HEK293 (cell line): ENCODE data around the gene EPM2A.

Experiments
- CTCF ChIA-PET: fragments of 350-600 bp; formaldehyde crosslinking; extraction: SDS; loops from one replicate; lab custom pipeline; 2021; ENCODE audit warnings: antibody characterized with exemption; lab: Yijun Ruan, JAX
- POLR2A ChIA-PET: fragments of 300-600 bp; formaldehyde crosslinking; extraction: SDS; loops from one replicate; lab custom pipeline; 2020; ENCODE audit warnings: antibody characterized with exemption, inconsistent platforms; lab: Yijun Ruan, JAX
- H3K27ac ChIP-seq: fragments of 200-500 bp; sonication (Bioruptor generic); 2 replicates; pipeline ENCODE4 v1.5.1; 2014; ENCODE audit warnings: low read depth, low read length, control low read depth, inconsistent platforms; ENCODE audit errors: extremely low read depth
- H3K36me3 ChIP-seq, 2 experiments: fragments of 200-500 bp in 1 of 2; sonication (Bioruptor generic) in 1 of 2; 1 replicate in 1 of 2; 2 replicates in 1 of 2; pipeline ENCODE4 v1.5.1; 2014 to 2017; ENCODE audit warnings: inconsistent platforms in 2 of 2, low read length in 2 of 2; ENCODE audit not compliant: control insufficient read depth in 2 of 2, insufficient read depth in 1 of 2
- H3K4me1 ChIP-seq: fragments of 200-500 bp; sonication (Bioruptor generic); 2 replicates; pipeline ENCODE4 v1.5.1; 2014; ENCODE audit warnings: mild to moderate bottlenecking, low read length, inconsistent platforms; ENCODE audit not compliant: control insufficient read depth, insufficient read depth
- H3K4me3 ChIP-seq: 2 replicates; pipeline ENCODE4 v1.5.1; 2011; ENCODE audit warnings: low read depth, mild to moderate bottlenecking, control low read depth, low read length, moderate library complexity
- H3K9me3 ChIP-seq: fragments of 200-500 bp; sonication (Bioruptor generic); 2 replicates; pipeline ENCODE4 v1.5.1; 2014; ENCODE audit warnings: low read depth, low read length, inconsistent platforms; ENCODE audit not compliant: control insufficient read depth, insufficient read depth
- EGR2 ChIP-seq: fragments of 450-650 bp; formaldehyde crosslinking; IDR thresholded peaks from 2 replicates; pipeline ENCODE4 v1.5.1; 2016; ENCODE audit warnings: low read depth, missing biosample characterization, missing genetic modification characterization
- GLI2 ChIP-seq: fragments of 450-650 bp; formaldehyde crosslinking; IDR thresholded peaks from 2 replicates; pipeline ENCODE4; 2017; ENCODE audit warnings: missing biosample characterization, missing genetic modification characterization, low read depth, borderline replicate concordance
- GLI4 ChIP-seq: fragments of 450-650 bp; formaldehyde crosslinking; IDR thresholded peaks from 2 replicates; pipeline ENCODE4 v1.5.1; 2016; ENCODE audit warnings: missing biosample characterization, missing genetic modification characterization
- OVOL3 ChIP-seq: fragments of 450-650 bp; formaldehyde crosslinking; IDR thresholded peaks from 2 replicates; pipeline ENCODE4 v1.5.1; 2016; ENCODE audit warnings: missing biosample characterization, missing genetic modification characterization
- PRDM1 ChIP-seq: fragments of 450-650 bp; formaldehyde crosslinking; IDR thresholded peaks from 2 replicates; pipeline ENCODE4; 2016; ENCODE audit warnings: missing biosample characterization, missing genetic modification characterization
- ZNF184 ChIP-seq: fragments of 450-650 bp; IDR thresholded peaks from 2 replicates; pipeline ENCODE4 v1.5.1; 2018; ENCODE audit warnings: missing biosample characterization, mild to moderate bottlenecking, missing genetic modification characterization
- ZNF24 ChIP-seq: fragments of 450-650 bp; formaldehyde crosslinking; IDR thresholded peaks from 2 replicates; pipeline ENCODE4 v1.5.1; 2016; ENCODE audit warnings: missing biosample characterization, missing genetic modification characterization
- ZNF248 ChIP-seq: fragments of 450-650 bp; formaldehyde crosslinking; IDR thresholded peaks from 2 replicates; pipeline ENCODE4 v1.5.1; 2017; ENCODE audit warnings: missing biosample characterization, missing genetic modification characterization
- ZNF354C ChIP-seq: fragments of 450-650 bp; formaldehyde crosslinking; IDR thresholded peaks from 2 replicates; pipeline ENCODE4 v1.5.1; 2016; ENCODE audit warnings: missing biosample characterization, missing genetic modification characterization, low read depth, borderline replicate concordance
- ZNF501 ChIP-seq: fragments of 450-650 bp; formaldehyde crosslinking; IDR thresholded peaks from 2 replicates; pipeline ENCODE4 v1.5.1; 2016; ENCODE audit warnings: missing biosample characterization, missing genetic modification characterization
- ZNF623 ChIP-seq: fragments of 450-650 bp; formaldehyde crosslinking; IDR thresholded peaks from 2 replicates; pipeline ENCODE4 v1.5.1; 2016; ENCODE audit warnings: missing biosample characterization, missing genetic modification characterization
- ZNF626 ChIP-seq: fragments of 450-650 bp; sonication (Bioruptor Pico); formaldehyde crosslinking; IDR thresholded peaks from 2 replicates; pipeline ENCODE4 v1.5.1; 2018; ENCODE audit warnings: missing biosample characterization, missing genetic modification characterization, inconsistent platforms
- ZNF670 ChIP-seq: fragments of 450-650 bp; formaldehyde crosslinking; IDR thresholded peaks from 2 replicates; pipeline ENCODE4 v1.5.1; 2016; ENCODE audit warnings: missing biosample characterization, missing genetic modification characterization, low read depth
- ZNF768 ChIP-seq: fragments of 450-650 bp; formaldehyde crosslinking; IDR thresholded peaks from 2 replicates; pipeline ENCODE4 v1.5.1; 2018; ENCODE audit warnings: missing biosample characterization, mild to moderate bottlenecking, missing genetic modification characterization
- ZNF776 ChIP-seq: fragments of 450-650 bp; formaldehyde crosslinking; IDR thresholded peaks from 2 replicates; pipeline ENCODE4 v1.5.0; 2017; ENCODE audit warnings: missing biosample characterization, missing genetic modification characterization, borderline replicate concordance
- TF ChIP-seq, protein P1 (sequence below): fragments of 450-650 bp; formaldehyde crosslinking; IDR thresholded peaks from 2 replicates; pipeline ENCODE4 v1.5.1; 2016; ENCODE audit warnings: missing biosample characterization, missing genetic modification characterization, borderline replicate concordance
- TF ChIP-seq, protein P2 (sequence below): fragments of 450-650 bp; IDR thresholded peaks from 2 replicates; pipeline ENCODE4 v1.5.1; 2018; ENCODE audit warnings: missing biosample characterization, missing genetic modification characterization
- TF ChIP-seq, protein P3 (sequence below): fragments of 450-650 bp; formaldehyde crosslinking; IDR thresholded peaks from 2 replicates; pipeline ENCODE4 v1.5.1; 2017; ENCODE audit warnings: missing biosample characterization, missing genetic modification characterization
- TF ChIP-seq, protein P4 (sequence below): fragments of 450-650 bp; formaldehyde crosslinking; IDR thresholded peaks from 2 replicates; pipeline ENCODE4 v1.5.1; 2016; ENCODE audit warnings: missing biosample characterization, missing genetic modification characterization
- TF ChIP-seq, protein P5 (sequence below): fragments of 450-650 bp; formaldehyde crosslinking; IDR thresholded peaks from 2 replicates; pipeline ENCODE4 v1.5.1; 2016; ENCODE audit warnings: missing biosample characterization, missing genetic modification characterization

EPM2A gene

DNA sequence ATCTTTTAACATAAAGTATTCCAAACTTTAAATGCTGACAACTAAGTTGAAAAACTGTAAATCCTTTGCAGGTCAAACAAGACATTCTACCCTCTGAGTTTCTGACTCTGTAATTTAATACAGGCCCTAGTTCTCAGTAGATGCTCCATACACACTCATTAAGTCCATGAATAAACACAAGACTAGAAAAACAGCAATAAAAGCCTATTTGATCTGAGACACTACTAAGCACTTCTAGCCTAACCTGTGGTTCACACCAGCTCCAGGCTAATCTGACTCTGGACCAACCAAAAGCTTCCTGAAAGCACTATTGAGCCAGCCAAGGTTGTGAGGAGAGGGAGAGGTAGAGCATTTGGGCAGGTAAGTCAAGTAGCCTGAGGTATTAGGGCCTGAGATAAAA, 103.9 kb downstream of the EPM2A start (continued):
- TF ChIP-seq PRDM1 (tag by site-specific recombination) (no peak), EGR2 (no peak), ZNF768 (tag by site-specific recombination) (no peak), ZNF24 (no peak), GLI2 (tag by site-specific recombination) (no peak), ZNF501 (no peak), OVOL3 (tag by site-specific recombination) (no peak), ZNF354C (tag by site-specific recombination) (no peak), ZNF184 (no peak), ZNF623 (tag by site-specific recombination) (no peak), ZNF626 (tag by site-specific recombination) (no peak), ZNF776 (tag by site-specific recombination) (no peak)
- TF ChIP-seq, protein P1, sequence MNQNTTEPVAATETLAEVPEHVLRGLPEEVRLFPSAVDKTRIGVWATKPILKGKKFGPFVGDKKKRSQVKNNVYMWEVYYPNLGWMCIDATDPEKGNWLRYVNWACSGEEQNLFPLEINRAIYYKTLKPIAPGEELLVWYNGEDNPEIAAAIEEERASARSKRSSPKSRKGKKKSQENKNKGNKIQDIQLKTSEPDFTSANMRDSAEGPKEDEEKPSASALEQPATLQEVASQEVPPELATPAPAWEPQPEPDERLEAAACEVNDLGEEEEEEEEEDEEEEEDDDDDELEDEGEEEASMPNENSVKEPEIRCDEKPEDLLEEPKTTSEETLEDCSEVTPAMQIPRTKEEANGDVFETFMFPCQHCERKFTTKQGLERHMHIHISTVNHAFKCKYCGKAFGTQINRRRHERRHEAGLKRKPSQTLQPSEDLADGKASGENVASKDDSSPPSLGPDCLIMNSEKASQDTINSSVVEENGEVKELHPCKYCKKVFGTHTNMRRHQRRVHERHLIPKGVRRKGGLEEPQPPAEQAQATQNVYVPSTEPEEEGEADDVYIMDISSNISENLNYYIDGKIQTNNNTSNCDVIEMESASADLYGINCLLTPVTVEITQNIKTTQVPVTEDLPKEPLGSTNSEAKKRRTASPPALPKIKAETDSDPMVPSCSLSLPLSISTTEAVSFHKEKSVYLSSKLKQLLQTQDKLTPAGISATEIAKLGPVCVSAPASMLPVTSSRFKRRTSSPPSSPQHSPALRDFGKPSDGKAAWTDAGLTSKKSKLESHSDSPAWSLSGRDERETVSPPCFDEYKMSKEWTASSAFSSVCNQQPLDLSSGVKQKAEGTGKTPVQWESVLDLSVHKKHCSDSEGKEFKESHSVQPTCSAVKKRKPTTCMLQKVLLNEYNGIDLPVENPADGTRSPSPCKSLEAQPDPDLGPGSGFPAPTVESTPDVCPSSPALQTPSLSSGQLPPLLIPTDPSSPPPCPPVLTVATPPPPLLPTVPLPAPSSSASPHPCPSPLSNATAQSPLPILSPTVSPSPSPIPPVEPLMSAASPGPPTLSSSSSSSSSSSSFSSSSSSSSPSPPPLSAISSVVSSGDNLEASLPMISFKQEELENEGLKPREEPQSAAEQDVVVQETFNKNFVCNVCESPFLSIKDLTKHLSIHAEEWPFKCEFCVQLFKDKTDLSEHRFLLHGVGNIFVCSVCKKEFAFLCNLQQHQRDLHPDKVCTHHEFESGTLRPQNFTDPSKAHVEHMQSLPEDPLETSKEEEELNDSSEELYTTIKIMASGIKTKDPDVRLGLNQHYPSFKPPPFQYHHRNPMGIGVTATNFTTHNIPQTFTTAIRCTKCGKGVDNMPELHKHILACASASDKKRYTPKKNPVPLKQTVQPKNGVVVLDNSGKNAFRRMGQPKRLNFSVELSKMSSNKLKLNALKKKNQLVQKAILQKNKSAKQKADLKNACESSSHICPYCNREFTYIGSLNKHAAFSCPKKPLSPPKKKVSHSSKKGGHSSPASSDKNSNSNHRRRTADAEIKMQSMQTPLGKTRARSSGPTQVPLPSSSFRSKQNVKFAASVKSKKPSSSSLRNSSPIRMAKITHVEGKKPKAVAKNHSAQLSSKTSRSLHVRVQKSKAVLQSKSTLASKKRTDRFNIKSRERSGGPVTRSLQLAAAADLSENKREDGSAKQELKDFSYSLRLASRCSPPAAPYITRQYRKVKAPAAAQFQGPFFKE (tag by site-specific recombination) = no peak
- TF ChIP-seq, protein P2, sequence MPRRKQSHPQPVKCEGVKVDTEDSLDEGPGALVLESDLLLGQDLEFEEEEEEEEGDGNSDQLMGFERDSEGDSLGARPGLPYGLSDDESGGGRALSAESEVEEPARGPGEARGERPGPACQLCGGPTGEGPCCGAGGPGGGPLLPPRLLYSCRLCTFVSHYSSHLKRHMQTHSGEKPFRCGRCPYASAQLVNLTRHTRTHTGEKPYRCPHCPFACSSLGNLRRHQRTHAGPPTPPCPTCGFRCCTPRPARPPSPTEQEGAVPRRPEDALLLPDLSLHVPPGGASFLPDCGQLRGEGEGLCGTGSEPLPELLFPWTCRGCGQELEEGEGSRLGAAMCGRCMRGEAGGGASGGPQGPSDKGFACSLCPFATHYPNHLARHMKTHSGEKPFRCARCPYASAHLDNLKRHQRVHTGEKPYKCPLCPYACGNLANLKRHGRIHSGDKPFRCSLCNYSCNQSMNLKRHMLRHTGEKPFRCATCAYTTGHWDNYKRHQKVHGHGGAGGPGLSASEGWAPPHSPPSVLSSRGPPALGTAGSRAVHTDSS (tag by site-specific recombination) = no peak
- TF ChIP-seq, protein P3, sequence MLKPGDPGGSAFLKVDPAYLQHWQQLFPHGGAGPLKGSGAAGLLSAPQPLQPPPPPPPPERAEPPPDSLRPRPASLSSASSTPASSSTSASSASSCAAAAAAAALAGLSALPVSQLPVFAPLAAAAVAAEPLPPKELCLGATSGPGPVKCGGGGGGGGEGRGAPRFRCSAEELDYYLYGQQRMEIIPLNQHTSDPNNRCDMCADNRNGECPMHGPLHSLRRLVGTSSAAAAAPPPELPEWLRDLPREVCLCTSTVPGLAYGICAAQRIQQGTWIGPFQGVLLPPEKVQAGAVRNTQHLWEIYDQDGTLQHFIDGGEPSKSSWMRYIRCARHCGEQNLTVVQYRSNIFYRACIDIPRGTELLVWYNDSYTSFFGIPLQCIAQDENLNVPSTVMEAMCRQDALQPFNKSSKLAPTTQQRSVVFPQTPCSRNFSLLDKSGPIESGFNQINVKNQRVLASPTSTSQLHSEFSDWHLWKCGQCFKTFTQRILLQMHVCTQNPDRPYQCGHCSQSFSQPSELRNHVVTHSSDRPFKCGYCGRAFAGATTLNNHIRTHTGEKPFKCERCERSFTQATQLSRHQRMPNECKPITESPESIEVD (tag by site-specific recombination) = peak; percentile 61

DNA sequence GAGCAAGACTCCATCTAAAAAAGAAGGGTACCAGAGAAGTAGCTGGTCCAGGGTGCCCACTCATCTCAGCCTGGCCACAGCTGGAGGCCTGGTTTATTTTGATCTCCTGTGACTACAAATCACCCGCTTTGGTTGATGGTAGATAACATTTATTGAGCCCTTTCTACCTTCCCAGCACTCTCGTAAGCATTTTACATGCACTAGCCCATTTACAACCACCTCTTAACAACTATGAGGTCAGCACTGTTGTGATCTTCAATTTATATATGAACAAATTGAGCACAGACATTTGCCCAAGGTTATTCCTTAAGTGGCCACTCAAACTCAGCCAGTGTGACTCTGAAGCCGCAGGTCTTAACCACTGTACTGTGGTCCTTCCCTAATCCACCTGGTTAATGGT, 104.7 kb downstream of the EPM2A start:
- Histone ChIP-seq H3K4me1 (peaks cover 10% of the 10 kb centered on the region; the same call in 1 of the 2 replicates), H3K36me3 (no peaks in the 10 kb centered on the region), H3K9me3 (no peaks in the 10 kb centered on the region), H3K27ac (no peak overlapping the region), H3K4me3 (no peak overlapping the region)
- CTCF ChIA-PET = no interaction called here
- POLR2A ChIA-PET = no interaction called here
- TF ChIP-seq OVOL3 (tag by site-specific recombination) (peak; percentile 44; the same call in 1 of the 2 replicates), ZNF670 (tag by site-specific recombination) (no peak), GLI4 (tag by site-specific recombination) (no peak), ZNF248 (tag by site-specific recombination) (no peak)
- TF ChIP-seq, protein P4, sequence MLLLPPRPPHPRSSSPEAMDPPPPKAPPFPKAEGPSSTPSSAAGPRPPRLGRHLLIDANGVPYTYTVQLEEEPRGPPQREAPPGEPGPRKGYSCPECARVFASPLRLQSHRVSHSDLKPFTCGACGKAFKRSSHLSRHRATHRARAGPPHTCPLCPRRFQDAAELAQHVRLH (tag by site-specific recombination) = peak; percentile 36; the same call in 1 of the 2 replicates
- TF ChIP-seq, protein P5, sequence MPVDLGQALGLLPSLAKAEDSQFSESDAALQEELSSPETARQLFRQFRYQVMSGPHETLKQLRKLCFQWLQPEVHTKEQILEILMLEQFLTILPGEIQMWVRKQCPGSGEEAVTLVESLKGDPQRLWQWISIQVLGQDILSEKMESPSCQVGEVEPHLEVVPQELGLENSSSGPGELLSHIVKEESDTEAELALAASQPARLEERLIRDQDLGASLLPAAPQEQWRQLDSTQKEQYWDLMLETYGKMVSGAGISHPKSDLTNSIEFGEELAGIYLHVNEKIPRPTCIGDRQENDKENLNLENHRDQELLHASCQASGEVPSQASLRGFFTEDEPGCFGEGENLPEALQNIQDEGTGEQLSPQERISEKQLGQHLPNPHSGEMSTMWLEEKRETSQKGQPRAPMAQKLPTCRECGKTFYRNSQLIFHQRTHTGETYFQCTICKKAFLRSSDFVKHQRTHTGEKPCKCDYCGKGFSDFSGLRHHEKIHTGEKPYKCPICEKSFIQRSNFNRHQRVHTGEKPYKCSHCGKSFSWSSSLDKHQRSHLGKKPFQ (tag by site-specific recombination) = peak; percentile 36; the same call in 1 of the 2 replicates
- TF ChIP-seq, protein P1 (tag by site-specific recombination) = no peak
